ENCODE data around the gene SYCP2. TPM values are rescaled to one million over a fixed set of nuclear protein-coding genes. Genes with fewer than 3 reads are reported as not detected.

The SYCP2 gene
- total and polyA plus RNA-seq, 2 donors from 2014 or later, result 2.1 to 3.0 TPM

- H3K9me3 ChIP-seq (ENCODE audit: control insufficient read depth in 2 of 3, insufficient read depth in 1 of 3, low read length in 3 of 3), result no peaks in the 10 kb centered on the region
- H3K27ac ChIP-seq (ENCODE audit: low read depth in 2 of 2, low read length in 2 of 2), result no peak overlapping the region
- no peaks in the 10 kb centered on the region for H3K27me3 ChIP-seq (ENCODE audit: control insufficient read depth, insufficient read depth, low read length)
- no peak overlapping the region for H3K4me3 ChIP-seq (ENCODE audit: low read length in 3 of 3)
- no peak for DNase-seq
- H3K36me3 ChIP-seq (ENCODE audit: control insufficient read depth in 2 of 3, insufficient read depth in 3 of 3, low read length in 3 of 3), result no peaks in the 10 kb centered on the region
- no peak for FAIRE-seq
- intact Hi-C loops (cut with DNase I), result no loop called here
- TF ChIP-seq, protein P1, sequence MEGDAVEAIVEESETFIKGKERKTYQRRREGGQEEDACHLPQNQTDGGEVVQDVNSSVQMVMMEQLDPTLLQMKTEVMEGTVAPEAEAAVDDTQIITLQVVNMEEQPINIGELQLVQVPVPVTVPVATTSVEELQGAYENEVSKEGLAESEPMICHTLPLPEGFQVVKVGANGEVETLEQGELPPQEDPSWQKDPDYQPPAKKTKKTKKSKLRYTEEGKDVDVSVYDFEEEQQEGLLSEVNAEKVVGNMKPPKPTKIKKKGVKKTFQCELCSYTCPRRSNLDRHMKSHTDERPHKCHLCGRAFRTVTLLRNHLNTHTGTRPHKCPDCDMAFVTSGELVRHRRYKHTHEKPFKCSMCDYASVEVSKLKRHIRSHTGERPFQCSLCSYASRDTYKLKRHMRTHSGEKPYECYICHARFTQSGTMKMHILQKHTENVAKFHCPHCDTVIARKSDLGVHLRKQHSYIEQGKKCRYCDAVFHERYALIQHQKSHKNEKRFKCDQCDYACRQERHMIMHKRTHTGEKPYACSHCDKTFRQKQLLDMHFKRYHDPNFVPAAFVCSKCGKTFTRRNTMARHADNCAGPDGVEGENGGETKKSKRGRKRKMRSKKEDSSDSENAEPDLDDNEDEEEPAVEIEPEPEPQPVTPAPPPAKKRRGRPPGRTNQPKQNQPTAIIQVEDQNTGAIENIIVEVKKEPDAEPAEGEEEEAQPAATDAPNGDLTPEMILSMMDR (IDR thresholded peaks at IDR 0.05; ENCODE audit: borderline replicate concordance, extremely low read depth, insufficient read depth), result no peak
- peaks cover 0 to 6% (median 5%) of the 10 kb centered on the region in 3 donors for H3K4me1 ChIP-seq (ENCODE audit: control insufficient read depth in 2 of 3, insufficient read depth in 2 of 3, low read depth in 1 of 3, low read length in 3 of 3)
- no peak overlapping the region for H3K9ac ChIP-seq (ENCODE audit: low read length in 3 of 3)
Measured at GRCh38 chr20:59923514-59923913, 9.9 kb downstream of the SYCP2 start.

- no peaks in the 10 kb centered on the region for H3K27me3 ChIP-seq (ENCODE audit: control insufficient read depth, insufficient read depth, low read length)
- no peak overlapping the region for H3K4me3 ChIP-seq (ENCODE audit: low read length in 3 of 3)
- TF ChIP-seq, protein P1 (IDR thresholded peaks at IDR 0.05; ENCODE audit: borderline replicate concordance, extremely low read depth, insufficient read depth), result no peak
- intact Hi-C loops (cut with DNase I), result no loop called here
- H3K9me3 ChIP-seq (ENCODE audit: control insufficient read depth in 2 of 3, insufficient read depth in 1 of 3, low read length in 3 of 3), result no peaks in the 10 kb centered on the region
- FAIRE-seq (no peak), DNase-seq (no peak)
- H3K27ac ChIP-seq (ENCODE audit: low read depth in 2 of 2, low read length in 2 of 2), result no peak overlapping the region
- H3K4me1 ChIP-seq (ENCODE audit: control insufficient read depth in 2 of 3, insufficient read depth in 2 of 3, low read depth in 1 of 3, low read length in 3 of 3), result peaks cover 0 to 3% (median 0%) of the 10 kb centered on the region in 3 donors
- no peaks in the 10 kb centered on the region for H3K36me3 ChIP-seq (ENCODE audit: control insufficient read depth in 2 of 3, insufficient read depth in 3 of 3, low read length in 3 of 3)
- H3K9ac ChIP-seq (ENCODE audit: low read length in 3 of 3), result no peak overlapping the region
Measured at GRCh38 chr20:59920944-59921343, 12.5 kb downstream of the SYCP2 start.

DNA sequence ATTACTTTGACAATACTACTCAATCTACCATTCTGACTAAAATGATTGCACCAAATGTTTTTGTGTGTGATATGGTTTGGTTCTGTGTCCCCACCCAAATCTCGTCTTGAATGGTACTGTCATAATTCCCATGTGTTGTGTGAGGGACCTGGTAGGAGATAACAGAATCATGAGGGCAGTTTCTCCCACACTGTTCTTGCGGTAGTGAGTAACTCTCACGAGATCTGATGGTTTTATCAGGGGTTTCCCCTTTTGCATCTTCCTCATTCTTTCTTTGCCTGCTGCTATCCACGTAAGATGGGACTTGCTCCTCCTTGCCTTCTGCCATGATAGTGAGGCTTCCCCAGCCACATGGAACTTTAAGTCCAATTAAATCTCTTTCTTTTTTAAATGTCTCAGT lies 20.8 kb downstream of the SYCP2 start:
- H3K4me3 ChIP-seq (ENCODE audit: low read length in 3 of 3), result no peak overlapping the region
- DNase-seq, result no peak
- no peak overlapping the region for H3K9ac ChIP-seq (ENCODE audit: low read length in 3 of 3)
- TF ChIP-seq, protein P1 (IDR thresholded peaks at IDR 0.05; ENCODE audit: borderline replicate concordance, extremely low read depth, insufficient read depth), result no peak
- H3K4me1 ChIP-seq (ENCODE audit: control insufficient read depth in 2 of 3, insufficient read depth in 2 of 3, low read depth in 1 of 3, low read length in 3 of 3), result no peaks in the 10 kb centered on the region
- H3K27me3 ChIP-seq (ENCODE audit: control insufficient read depth, insufficient read depth, low read length), result no peaks in the 10 kb centered on the region
- H3K27ac ChIP-seq (ENCODE audit: low read depth in 2 of 2, low read length in 2 of 2), result no peak overlapping the region
- H3K36me3 ChIP-seq (ENCODE audit: control insufficient read depth in 2 of 3, insufficient read depth in 3 of 3, low read length in 3 of 3), result no peaks in the 10 kb centered on the region
- no peak for FAIRE-seq
- intact Hi-C loops (cut with DNase I), result no loop called here
- H3K9me3 ChIP-seq (ENCODE audit: control insufficient read depth in 2 of 3, insufficient read depth in 1 of 3, low read length in 3 of 3), result no peaks in the 10 kb centered on the region

- H3K4me1 ChIP-seq (ENCODE audit: control insufficient read depth in 2 of 3, insufficient read depth in 2 of 3, low read depth in 1 of 3, low read length in 3 of 3), result no peaks in the 10 kb centered on the region
- no peak for DNase-seq
- H3K27ac ChIP-seq (ENCODE audit: low read depth in 2 of 2, low read length in 2 of 2), result no peak overlapping the region
- intact Hi-C loops (cut with DNase I), result no loop called here
- FAIRE-seq, result no peak
- H3K9me3 ChIP-seq (ENCODE audit: control insufficient read depth in 2 of 3, insufficient read depth in 1 of 3, low read length in 3 of 3), result no peaks in the 10 kb centered on the region
- no peak overlapping the region for H3K4me3 ChIP-seq (ENCODE audit: low read length in 3 of 3)
- no peak overlapping the region for H3K9ac ChIP-seq (ENCODE audit: low read length in 3 of 3)
- TF ChIP-seq, protein P1 (IDR thresholded peaks at IDR 0.05; ENCODE audit: borderline replicate concordance, extremely low read depth, insufficient read depth), result no peak
- no peaks in the 10 kb centered on the region for H3K27me3 ChIP-seq (ENCODE audit: control insufficient read depth, insufficient read depth, low read length)
- H3K36me3 ChIP-seq (ENCODE audit: control insufficient read depth in 2 of 3, insufficient read depth in 3 of 3, low read length in 3 of 3), result no peaks in the 10 kb centered on the region
Measured at GRCh38 chr20:59911041-59911440, 22.4 kb downstream of the SYCP2 start.
